Neural progenitor cell (in vitro differentiated cells): ENCODE measurements around the gene IL11RA. TPM values are rescaled to one million over a fixed set of nuclear protein-coding genes. Genes with fewer than 3 reads are reported as not detected.

Experiments used
- DNase-seq: peaks from one replicate; pipeline ENCODE4 v3.0.0-alpha.2; 2016; ENCODE audit warnings: low spot score
- H2AFZ ChIP-seq: fragments of 200-600 bp; sonication (generic); replicated peaks from 2 replicates; pipeline ENCODE4 v1.6.1; 2016; ENCODE audit warnings: antibody characterized with exemption
- H3F3A ChIP-seq: fragments of 200-600 bp; sonication (generic); 2 replicates; pipeline ENCODE4 v1.6.1; 2016; ENCODE audit warnings: antibody characterized with exemption, low read depth
- H3K27ac ChIP-seq: fragments of 200-600 bp; sonication (generic); 2 replicates; pipeline ENCODE4 v1.5.1; 2016; ENCODE audit warnings: mild to moderate bottlenecking
- H3K27me3 ChIP-seq: fragments of 200-600 bp; sonication (generic); 2 replicates; pipeline ENCODE4 v1.6.1; 2016; ENCODE audit warnings: mild to moderate bottlenecking, moderate library complexity
- H3K36me3 ChIP-seq: fragments of 200-600 bp; sonication (generic); 2 replicates; pipeline ENCODE4 v1.5.1; 2016
- H3K4me1 ChIP-seq: fragments of 200-600 bp; sonication (generic); 2 replicates; pipeline ENCODE4 v1.6.1; 2016; ENCODE audit warnings: mixed run types
- H3K4me2 ChIP-seq: fragments of 200-600 bp; sonication (generic); 2 replicates; pipeline ENCODE4 v1.6.1; 2016
- H3K4me3 ChIP-seq: fragments of 200-600 bp; sonication (generic); 2 replicates; pipeline ENCODE4 v1.5.1; 2016
- H3K79me2 ChIP-seq: fragments of 200-600 bp; sonication (generic); 2 replicates; pipeline ENCODE4 v1.6.1; 2016; ENCODE audit warnings: low read depth
- H3K9ac ChIP-seq: fragments of 200-600 bp; sonication (generic); 2 replicates; pipeline ENCODE4 v1.6.1; 2016
- H3K9me3 ChIP-seq: fragments of 200-600 bp; sonication (generic); 2 replicates; pipeline ENCODE4 v1.5.1; 2016; ENCODE audit warnings: low read depth
- H4K20me1 ChIP-seq: fragments of 200-600 bp; sonication (generic); 2 replicates; pipeline ENCODE4 v1.6.1; 2016; ENCODE audit warnings: low read depth
- H3K27ac Mint-ChIP-seq: 3 replicates; pipeline ENCODE4 v1.8.0; 2021; ENCODE audit warnings: mixed read lengths
- H3K27me3 Mint-ChIP-seq: 2 replicates; pipeline ENCODE4 v1.8.0; 2022; ENCODE audit warnings: low read depth, mild to moderate bottlenecking, inconsistent platforms, moderate library complexity, mixed read lengths; ENCODE audit not compliant: insufficient read depth
- H3K36me3 Mint-ChIP-seq: 3 replicates; pipeline ENCODE4 v1.8.0; 2021; ENCODE audit warnings: mixed read lengths
- H3K4me1 Mint-ChIP-seq: 3 replicates; pipeline ENCODE4 v1.8.0; 2021; ENCODE audit warnings: mixed read lengths
- H3K4me3 Mint-ChIP-seq: 3 replicates; pipeline ENCODE4 v1.8.0; 2021; ENCODE audit warnings: mild to moderate bottlenecking, moderate library complexity, mixed read lengths
- H3K9me3 Mint-ChIP-seq: 3 replicates; pipeline ENCODE4 v1.8.0; 2020; ENCODE audit warnings: mixed read lengths
- EZH2 ChIP-seq: fragments of 200-600 bp; sonication (generic); IDR thresholded peaks from 2 replicates; pipeline ENCODE4 v1.6.1; 2017; ENCODE audit warnings: antibody characterized with exemption, mild to moderate bottlenecking, moderate library complexity
- EZH2phosphoT487 ChIP-seq: fragments of 200-600 bp; sonication (generic); IDR thresholded peaks from 2 replicates; pipeline ENCODE4 v1.6.1; 2017; ENCODE audit warnings: antibody characterized with exemption
- total RNA-seq: library from RNA; depleted of rRNA; stranded (reverse); fragments of >200 nt; gene quantifications from 2 replicates; pipeline ENCODE4 v1.2.3, GENCODE V29; 2015; ENCODE audit warnings: low replicate concordance
- TF ChIP-seq, protein P1 (sequence below): fragments of 200-600 bp; sonication (generic); IDR thresholded peaks from 2 replicates; pipeline ENCODE4 v1.5.1; 2017; ENCODE audit warnings: antibody characterized with exemption, mild to moderate bottlenecking

IL11RA gene
- total RNA-seq, 1 donor from 2014 or later: 12.7 TPM

GRCh38 chr9:34646211-34647083 is 5.5 kb upstream of the IL11RA start, which contains the start of gene GALT:
Gene GALT, plus strand, starts transcription at chr9:34646675. Its CDS starts 30 bp downstream, at chr9:34646705.
- Mint-ChIP-seq H3K27me3 (peaks cover 7% of the 10 kb centered on the region), H3K36me3 (peaks cover 13% of the 10 kb centered on the region), H3K27ac (peak within 1 kb of the TSS; percentile 76), H3K9me3 (no peaks in the 10 kb centered on the region), H3K4me1 (peaks cover 36% of the 10 kb centered on the region), H3K4me3 (peak within 1 kb of the TSS; percentile 93)
- Histone ChIP-seq H3K79me2 (peaks cover 16% of the 10 kb centered on the region), H3K4me2 (peak within 1 kb of the TSS; percentile 97), H3K4me1 (peaks cover 18% of the 10 kb centered on the region), H3K27ac (peak within 1 kb of the TSS; percentile 81), H4K20me1 (peaks cover 8% of the 10 kb centered on the region), H3K27me3 (no peaks in the 10 kb centered on the region), H3K9ac (peak within 1 kb of the TSS; percentile 36), H3K36me3 (no peaks in the 10 kb centered on the region), H3F3A (peaks cover 25% of the 10 kb centered on the region), H2AFZ (peak within 1 kb of the TSS; percentile 87), H3K9me3 (no peaks in the 10 kb centered on the region), H3K4me3 (peak within 1 kb of the TSS; percentile 61)
- TF ChIP-seq EZH2phosphoT487: no peak
- TF ChIP-seq, protein P1, sequence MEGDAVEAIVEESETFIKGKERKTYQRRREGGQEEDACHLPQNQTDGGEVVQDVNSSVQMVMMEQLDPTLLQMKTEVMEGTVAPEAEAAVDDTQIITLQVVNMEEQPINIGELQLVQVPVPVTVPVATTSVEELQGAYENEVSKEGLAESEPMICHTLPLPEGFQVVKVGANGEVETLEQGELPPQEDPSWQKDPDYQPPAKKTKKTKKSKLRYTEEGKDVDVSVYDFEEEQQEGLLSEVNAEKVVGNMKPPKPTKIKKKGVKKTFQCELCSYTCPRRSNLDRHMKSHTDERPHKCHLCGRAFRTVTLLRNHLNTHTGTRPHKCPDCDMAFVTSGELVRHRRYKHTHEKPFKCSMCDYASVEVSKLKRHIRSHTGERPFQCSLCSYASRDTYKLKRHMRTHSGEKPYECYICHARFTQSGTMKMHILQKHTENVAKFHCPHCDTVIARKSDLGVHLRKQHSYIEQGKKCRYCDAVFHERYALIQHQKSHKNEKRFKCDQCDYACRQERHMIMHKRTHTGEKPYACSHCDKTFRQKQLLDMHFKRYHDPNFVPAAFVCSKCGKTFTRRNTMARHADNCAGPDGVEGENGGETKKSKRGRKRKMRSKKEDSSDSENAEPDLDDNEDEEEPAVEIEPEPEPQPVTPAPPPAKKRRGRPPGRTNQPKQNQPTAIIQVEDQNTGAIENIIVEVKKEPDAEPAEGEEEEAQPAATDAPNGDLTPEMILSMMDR: peak; percentile 37
- peak; percentile 95 for DNase-seq

DNA sequence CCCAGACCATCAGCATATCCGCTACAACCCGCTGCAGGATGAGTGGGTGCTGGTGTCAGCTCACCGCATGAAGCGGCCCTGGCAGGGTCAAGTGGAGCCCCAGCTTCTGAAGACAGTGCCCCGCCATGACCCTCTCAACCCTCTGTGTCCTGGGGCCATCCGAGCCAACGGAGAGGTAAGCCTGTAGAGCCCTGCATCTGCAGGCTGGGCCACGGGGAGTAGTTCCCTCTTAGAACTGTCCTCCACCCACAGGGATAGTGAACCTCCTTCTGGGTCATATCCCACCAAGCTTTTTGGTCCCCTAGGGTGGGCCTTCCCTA is 4.9 kb upstream of the IL11RA start:
- Mint-ChIP-seq H3K4me1 (peaks cover 42% of the 10 kb centered on the region), H3K9me3 (no peaks in the 10 kb centered on the region), H3K4me3 (peak overlapping the region; percentile 93), H3K27ac (peak overlapping the region; percentile 76), H3K27me3 (peaks cover 7% of the 10 kb centered on the region), H3K36me3 (peaks cover 13% of the 10 kb centered on the region)
- Histone ChIP-seq H3K36me3 (no peaks in the 10 kb centered on the region), H3K4me2 (peak overlapping the region; percentile 97), H3K4me3 (peak overlapping the region; percentile 61), H3F3A (peaks cover 25% of the 10 kb centered on the region), H3K9me3 (no peaks in the 10 kb centered on the region), H3K79me2 (peaks cover 16% of the 10 kb centered on the region), H3K27ac (peak overlapping the region; percentile 81), H3K27me3 (no peaks in the 10 kb centered on the region), H2AFZ (peak overlapping the region; percentile 87), H3K9ac (peak overlapping the region; percentile 36), H4K20me1 (peaks cover 8% of the 10 kb centered on the region), H3K4me1 (peaks cover 21% of the 10 kb centered on the region)
- DNase-seq: no peak
- no peak for TF ChIP-seq EZH2phosphoT487

DNA sequence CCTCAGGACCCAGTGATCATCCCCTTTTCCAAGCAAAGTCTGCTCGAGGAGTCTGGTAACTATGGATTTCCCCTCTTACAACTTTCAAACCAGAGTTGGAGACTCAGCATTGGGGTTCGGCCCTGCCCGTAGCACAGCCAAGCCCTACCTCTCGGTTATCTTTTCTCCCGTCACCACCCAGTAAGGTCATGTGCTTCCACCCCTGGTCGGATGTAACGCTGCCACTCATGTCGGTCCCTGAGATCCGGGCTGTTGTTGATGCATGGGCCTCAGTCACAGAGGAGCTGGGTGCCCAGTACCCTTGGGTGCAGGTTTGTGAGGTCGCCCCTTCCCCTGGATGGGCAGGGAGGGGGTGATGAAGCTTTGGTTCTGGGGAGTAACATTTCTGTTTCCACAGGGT is 4.3 kb upstream of the IL11RA start:
- Histone ChIP-seq H3K27me3 (no peaks in the 10 kb centered on the region), H3K4me2 (peak overlapping the region; percentile 97), H3K4me1 (peaks cover 22% of the 10 kb centered on the region), H3K9ac (peak overlapping the region; percentile 36), H4K20me1 (peaks cover 8% of the 10 kb centered on the region), H3K9me3 (no peaks in the 10 kb centered on the region), H3K27ac (no peak overlapping the region), H3F3A (peaks cover 31% of the 10 kb centered on the region), H3K36me3 (no peaks in the 10 kb centered on the region), H2AFZ (no peak overlapping the region), H3K79me2 (peaks cover 16% of the 10 kb centered on the region), H3K4me3 (peak overlapping the region; percentile 61)
- H3K27me3 Mint-ChIP-seq: peaks cover 7% of the 10 kb centered on the region
- no peaks in the 10 kb centered on the region for H3K9me3 Mint-ChIP-seq
- H3K4me3 Mint-ChIP-seq: peak overlapping the region; percentile 93
- DNase-seq: no peak
- no peak for TF ChIP-seq EZH2phosphoT487
- TF ChIP-seq, protein P1: no peak
- no peak for TF ChIP-seq EZH2
- H3K27ac Mint-ChIP-seq: peak overlapping the region; percentile 76
- peaks cover 49% of the 10 kb centered on the region for H3K4me1 Mint-ChIP-seq
- H3K36me3 Mint-ChIP-seq: peaks cover 13% of the 10 kb centered on the region

GRCh38 chr9:34648673-34649072 is 3.3 kb upstream of the IL11RA start:
- H3K27ac ChIP-seq: no peak overlapping the region
- peaks cover 16% of the 10 kb centered on the region for H3K79me2 ChIP-seq
- peak overlapping the region; percentile 93 for H3K4me3 Mint-ChIP-seq
- H3K27me3 Mint-ChIP-seq: peaks cover 9% of the 10 kb centered on the region
- no peak overlapping the region for H3K9ac ChIP-seq
- H4K20me1 ChIP-seq: peaks cover 8% of the 10 kb centered on the region
- no peaks in the 10 kb centered on the region for H3K27me3 ChIP-seq
- H3K4me2 ChIP-seq: no peak overlapping the region
- H3K36me3 ChIP-seq: no peaks in the 10 kb centered on the region
- no peak overlapping the region for H3K27ac Mint-ChIP-seq
- peaks cover 58% of the 10 kb centered on the region for H3K4me1 Mint-ChIP-seq
- H3K4me1 ChIP-seq: peaks cover 32% of the 10 kb centered on the region
- H3K9me3 ChIP-seq: no peaks in the 10 kb centered on the region
- H2AFZ ChIP-seq: no peak overlapping the region
- no peak for DNase-seq
- TF ChIP-seq, protein P1: no peak
- TF ChIP-seq EZH2 (no peak), EZH2phosphoT487 (no peak)
- peaks cover 13% of the 10 kb centered on the region for H3K36me3 Mint-ChIP-seq
- H3K9me3 Mint-ChIP-seq: no peaks in the 10 kb centered on the region
- peaks cover 35% of the 10 kb centered on the region for H3F3A ChIP-seq
- H3K4me3 ChIP-seq: no peak overlapping the region
